GM21717 (cell line): Measurements from ENCODE around the gene ISCA1.

Experiments
- ATAC-seq: cut with Tn5 transposase; IDR thresholded peaks from one replicate; pipeline ENCODE4 v1.9.1; 2021; ENCODE audit warnings: mild to moderate bottlenecking, moderate library complexity; ENCODE audit not compliant: unreplicated experiment

ISCA1 gene

DNA sequence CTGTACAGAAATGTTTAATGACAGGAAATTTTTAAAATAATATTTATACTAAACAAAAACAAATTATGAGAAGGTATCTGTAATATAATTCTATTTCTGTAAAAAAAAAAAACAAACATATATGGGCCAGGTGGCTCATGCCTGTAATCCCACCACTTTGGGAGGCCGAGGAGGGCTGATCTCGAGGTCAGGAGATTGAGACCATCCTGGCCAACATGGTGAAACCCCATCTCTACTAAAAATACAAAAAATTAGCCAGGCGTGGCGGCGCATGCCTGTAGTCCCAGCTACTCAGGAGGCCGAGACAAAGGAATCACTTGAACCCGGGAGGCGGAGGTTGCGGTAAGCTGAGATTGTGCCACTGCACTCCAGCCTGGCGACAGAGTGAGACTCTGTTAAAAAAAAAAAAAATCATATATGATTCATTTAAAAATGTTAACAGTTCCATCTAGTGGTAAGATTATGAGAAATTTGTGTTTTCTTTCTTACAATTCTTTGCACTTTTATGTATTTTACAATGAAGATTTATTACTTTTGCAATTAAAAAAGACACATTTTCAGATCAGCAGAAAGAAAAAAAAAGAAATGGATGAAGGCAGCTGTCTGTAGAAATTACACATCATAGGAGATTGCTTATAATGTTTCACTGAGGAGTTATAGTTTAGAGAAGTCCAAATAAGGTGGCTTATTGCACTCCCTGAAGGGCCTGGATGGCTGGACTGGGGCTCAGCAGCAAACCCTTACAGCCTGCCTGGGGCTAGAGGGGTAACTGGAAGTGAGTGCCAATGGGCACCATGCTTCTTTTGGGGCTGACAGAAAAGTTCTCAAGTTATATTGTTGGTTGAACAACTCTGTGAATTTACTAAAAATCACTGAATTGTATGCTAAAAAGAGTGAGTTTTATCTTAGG is 43.2 kb downstream of the ISCA1 start:
- no peak for ATAC-seq

DNA sequence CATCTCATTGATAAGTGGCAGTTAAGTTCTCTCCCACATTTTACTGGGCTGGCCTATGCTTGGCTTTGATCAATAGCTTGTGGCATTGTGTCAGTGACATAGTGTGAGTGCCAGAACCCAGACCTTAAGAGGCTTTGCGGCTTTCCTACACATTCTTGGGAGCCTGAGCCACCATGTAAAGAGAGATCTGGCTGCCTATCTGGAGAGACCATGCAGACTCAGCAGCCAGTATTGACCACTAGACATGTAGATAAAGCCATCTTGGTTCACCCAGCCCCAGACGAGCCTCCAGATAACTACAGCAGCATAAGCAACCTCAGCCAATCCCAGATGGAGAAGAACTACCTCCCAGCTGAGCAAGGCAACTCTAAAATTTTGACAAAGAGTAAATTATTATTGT is 51.5 kb downstream of the ISCA1 start:
- no peak for ATAC-seq

DNA sequence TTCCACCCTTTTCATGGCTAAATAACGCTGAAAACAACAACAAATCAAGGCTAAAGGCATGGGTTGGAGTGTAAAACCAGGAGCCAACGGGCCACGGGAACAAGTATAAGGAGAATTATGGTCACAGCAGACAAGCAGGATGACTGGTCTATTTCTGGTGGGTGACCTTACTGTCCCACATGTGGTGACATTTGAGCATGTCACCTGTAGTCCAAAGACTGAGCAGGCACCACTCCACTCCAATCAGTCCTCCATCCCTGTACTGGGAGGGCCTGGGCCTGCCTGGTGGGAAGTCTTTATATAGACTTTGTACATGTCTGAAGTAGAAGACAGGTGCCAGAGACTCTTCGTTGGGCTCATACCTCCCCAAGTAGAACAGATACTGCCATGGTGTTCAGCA is 59.7 kb downstream of the ISCA1 start:
- no peak for ATAC-seq

DNA sequence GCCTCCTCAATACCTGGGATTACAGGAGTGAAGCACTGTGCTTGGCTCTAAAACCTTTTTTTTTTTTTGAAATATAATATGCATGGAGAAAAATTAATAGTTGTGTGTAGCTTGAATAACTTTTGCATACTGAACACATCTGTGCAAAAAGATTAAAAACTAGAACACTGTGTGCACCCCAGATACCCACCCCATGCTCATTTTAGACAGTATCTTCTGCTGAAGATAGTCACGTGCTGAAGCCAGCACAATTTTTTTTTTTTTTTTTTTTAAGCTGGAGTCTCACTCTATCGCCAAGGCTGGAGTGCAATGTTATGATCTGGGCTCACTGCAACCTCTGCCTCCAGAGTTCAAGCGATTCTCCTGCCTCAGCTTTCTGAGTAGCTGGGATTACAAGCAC is 62.7 kb downstream of the ISCA1 start:
- no peak for ATAC-seq

DNA sequence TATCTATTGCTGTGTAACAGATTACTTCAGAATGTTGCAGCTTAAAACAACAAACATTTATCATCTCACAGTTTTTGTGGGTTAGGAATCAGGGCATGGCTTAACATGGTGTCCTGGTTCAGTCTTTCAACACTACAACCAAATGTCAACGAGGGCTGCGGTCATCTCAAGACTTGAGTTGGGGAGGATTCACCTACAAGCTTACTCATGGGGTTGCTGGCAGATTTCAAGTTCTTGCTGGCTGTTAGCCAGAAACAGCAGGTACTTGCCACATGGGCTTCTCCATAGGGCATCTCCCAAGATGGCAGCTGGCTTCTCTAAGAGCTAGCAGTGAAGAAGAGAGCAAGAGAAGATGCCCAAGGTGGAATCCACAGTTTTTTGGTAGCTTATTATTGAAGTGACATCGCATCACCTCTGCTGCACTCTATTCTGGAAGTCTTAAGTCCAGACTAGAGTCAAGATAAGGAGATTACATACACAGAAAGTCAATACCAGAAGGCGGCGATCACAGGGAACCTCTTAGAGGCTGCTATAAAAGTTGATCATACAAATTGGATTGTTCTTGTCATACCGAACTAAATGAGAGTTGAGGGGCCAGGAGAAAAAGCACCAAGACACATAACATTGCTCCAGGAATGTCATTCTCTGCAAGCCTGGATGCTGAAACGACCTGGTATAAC is 65.1 kb downstream of the ISCA1 start:
- ATAC-seq: no peak
